T-cell (primary cell): ENCODE data around the gene PLPPR1. TPM values are rescaled to one million over a fixed set of nuclear protein-coding genes. Genes with fewer than 3 reads are reported as not detected.

Source experiments
- ATAC-seq, 4 experiments: fragments of 200-7000 bp in 3 of 4; fragments of 150-1000 bp in 1 of 4; cut with Tn5 transposase; replicated peaks in 1 of 4; 1 replicate in 3 of 4; 2 replicates in 1 of 4; pipeline ENCODE4 v1.10.0; 2021; ENCODE audit warnings: moderate library complexity in 3 of 4, mild to moderate bottlenecking in 2 of 4, moderate number of reproducible peaks in 1 of 4
- CTCF ChIA-PET, 2 donors: fragments of 300-600 bp; sonication (Branson Sonifier 250); formaldehyde crosslinking; loops; one replicate each; lab custom pipeline; 2022; ENCODE audit warnings: antibody characterized with exemption in 2 of 2; lab: Charles Lee
- POLR2A ChIA-PET, 2 donors: fragments of 300-600 bp; sonication (Branson Sonifier 250); formaldehyde crosslinking; loops; one replicate each; lab custom pipeline; 2022; ENCODE audit warnings: antibody characterized with exemption in 2 of 2; lab: Charles Lee
- DNase-seq, 35 experiments: peaks; one replicate each; pipeline versions ENCODE4 v3.0.0 to v3.0.0-alpha.2; 2013 to 2023
- H3K27ac ChIP-seq: one replicate; pipeline ENCODE4 v1.5.1; 2013; ENCODE audit warnings: low read length
- H3K27me3 ChIP-seq, 2 experiments: replicated peaks in 1 of 2; 1 replicate in 1 of 2; 2 replicates in 1 of 2; pipeline versions ENCODE4 v1.6.1 to v1.7.0; 2013; ENCODE audit warnings: low read length in 1 of 2, mixed read lengths in 1 of 2; ENCODE audit not compliant: control insufficient read depth in 2 of 2, insufficient read depth in 2 of 2; ENCODE audit errors: extremely low read depth in 1 of 2
- H3K36me3 ChIP-seq, 2 donors: 1 replicate in 1 of 2; 2 replicates in 1 of 2; pipeline versions ENCODE4 v1.6.1 to v1.7.0; 2013; ENCODE audit warnings: low read length in 1 of 2; ENCODE audit not compliant: control insufficient read depth in 2 of 2, insufficient read depth in 1 of 2; ENCODE audit errors: extremely low read depth in 1 of 2
- H3K4me1 ChIP-seq, 2 experiments: 1 replicate in 1 of 2; 2 replicates in 1 of 2; pipeline versions ENCODE4 v1.6.1 to v1.7.0; 2013; ENCODE audit warnings: low read length in 2 of 2, mixed read lengths in 1 of 2; ENCODE audit not compliant: insufficient read depth in 2 of 2, control insufficient read depth in 1 of 2; ENCODE audit errors: extremely low read depth in 1 of 2
- H3K4me3 ChIP-seq, 2 donors: 1 replicate in 1 of 2; 2 replicates in 1 of 2; pipeline versions ENCODE4 v1.5.1 to v1.7.0; 2013; ENCODE audit warnings: mild to moderate bottlenecking in 2 of 2, low read length in 1 of 2, moderate library complexity in 1 of 2; ENCODE audit not compliant: control insufficient read depth in 1 of 2; ENCODE audit errors: extremely low read depth in 1 of 2
- H3K9me3 ChIP-seq: 2 replicates; pipeline ENCODE4 v1.7.0; 2013
- H3K27ac Mint-ChIP-seq, 2 donors: one replicate each; pipeline ENCODE4 v1.8.0; 2020 to 2021; ENCODE audit warnings: mild to moderate bottlenecking in 2 of 2, mixed read lengths in 2 of 2
- H3K27me3 Mint-ChIP-seq, 2 donors: one replicate each; pipeline ENCODE4 v1.8.0; 2021 to 2022; ENCODE audit warnings: mixed read lengths in 2 of 2
- H3K36me3 Mint-ChIP-seq: one replicate; pipeline ENCODE4 v1.8.0; 2021; ENCODE audit warnings: mixed read lengths
- H3K4me1 Mint-ChIP-seq, 3 donors: one replicate each; pipeline ENCODE4 v1.8.0; 2020 to 2022; ENCODE audit warnings: mixed read lengths in 3 of 3, mild to moderate bottlenecking in 1 of 3
- H3K4me3 Mint-ChIP-seq, 3 donors: one replicate each; pipeline ENCODE4 v1.8.0; 2020 to 2022; ENCODE audit warnings: mild to moderate bottlenecking in 3 of 3, mixed read lengths in 3 of 3, moderate library complexity in 3 of 3
- H3K9me3 Mint-ChIP-seq, 3 donors: one replicate each; pipeline ENCODE4 v1.8.0; 2020 to 2022; ENCODE audit warnings: mixed read lengths in 3 of 3
- WGBS: methylation state at CpG from one replicate; pipeline ENCODE4 v1.1.5; 2013; ENCODE audit warnings: missing lambda C conversion rate; ENCODE audit not compliant: insufficient coverage; 5-methylcytosine and 5-hydroxymethylcytosine counted together
- total RNA-seq, 35 experiments: library from RNA in 6 of 35; stranded (reverse) in 6 of 35; fragments of 120-200 nt in 1 of 35; gene quantifications; one replicate each; pipeline versions ENCODE4 v1.2.1 to v1.2.4 and lab custom pipeline; 2013 to 2026

PLPPR1 gene
- total RNA-seq, 5 donors from 2014 or later (not counting 1 experiment from before 2014, with no cell fraction given) = not detected

GRCh38 chr9:101309139-101309538 lies 280.6 kb downstream of the PLPPR1 start:
- H3K36me3 ChIP-seq = no peaks in the 10 kb centered on the region
- no CpG with 5 or more reads among the region's 8 CpGs for WGBS
- no peak for ATAC-seq
- no peak overlapping the region for H3K4me3 Mint-ChIP-seq
- no peak overlapping the region for H3K27ac ChIP-seq
- no peaks in the 10 kb centered on the region for H3K36me3 Mint-ChIP-seq
- no peaks in the 10 kb centered on the region for H3K4me1 ChIP-seq
- no peaks in the 10 kb centered on the region for H3K9me3 ChIP-seq
- DNase-seq = no peak
- no peak overlapping the region for H3K27ac Mint-ChIP-seq
- H3K27me3 Mint-ChIP-seq = peaks cover 1 to 17% of the 10 kb centered on the region in 2 donors
- H3K4me3 ChIP-seq = no peak overlapping the region
- H3K4me1 Mint-ChIP-seq = no peaks in the 10 kb centered on the region
- no peaks in the 10 kb centered on the region for H3K9me3 Mint-ChIP-seq
- ChIA-PET CTCF (no interaction called here), POLR2A (no interaction called here)
- H3K27me3 ChIP-seq = peaks cover 0 to 9% of the 10 kb centered on the region in 2 experiments

GRCh38 chr9:101311191-101311590 lies 282.7 kb downstream of the PLPPR1 start:
- ChIA-PET POLR2A (no interaction called here), CTCF (interaction anchor here (0.6 to 2.8 kb wide), 11 partner anchors 9 to 1849 kb away, joined by 3 to 19 read pairs (median 4); partner anchors contain the start of genes MRPL50 (in 1 of the 2) and ZNF189 (in 1 of the 2))
- peaks cover 0 to 19% of the 10 kb centered on the region in 2 donors for H3K27me3 Mint-ChIP-seq
- no peak overlapping the region for H3K27ac ChIP-seq
- no peaks in the 10 kb centered on the region for H3K36me3 Mint-ChIP-seq
- no peak overlapping the region for H3K4me3 ChIP-seq
- no peak overlapping the region for H3K4me3 Mint-ChIP-seq
- ATAC-seq = no peak
- no peak for DNase-seq
- no CpG with 5 or more reads among the region's 2 CpGs for WGBS
- peaks cover 0 to 4% of the 10 kb centered on the region in 2 experiments for H3K27me3 ChIP-seq
- H3K4me1 ChIP-seq = no peaks in the 10 kb centered on the region
- no peaks in the 10 kb centered on the region for H3K36me3 ChIP-seq
- no peaks in the 10 kb centered on the region for H3K9me3 Mint-ChIP-seq
- no peaks in the 10 kb centered on the region for H3K9me3 ChIP-seq
- no peak overlapping the region for H3K27ac Mint-ChIP-seq
- H3K4me1 Mint-ChIP-seq = no peaks in the 10 kb centered on the region

- Histone ChIP-seq H3K27me3 (peaks cover 0 to 2% of the 10 kb centered on the region in 2 experiments), H3K36me3 (no peaks in the 10 kb centered on the region), H3K4me3 (no peak overlapping the region), H3K4me1 (no peaks in the 10 kb centered on the region), H3K27ac (no peak overlapping the region), H3K9me3 (no peaks in the 10 kb centered on the region)
- WGBS = no CpG with 5 or more reads among the region's 4 CpGs
- H3K27ac Mint-ChIP-seq = no peak overlapping the region
- ATAC-seq = peak in 1 of 4 experiments; percentile 55
- ChIA-PET CTCF (interaction anchor here (0.6 to 2.8 kb wide), 16 partner anchors 9 to 1850 kb away, joined by 3 to 19 read pairs (median 3); partner anchors contain the start of genes MRPL50 (in 1 of the 2) and ZNF189 (in 1 of the 2)), POLR2A (no interaction called here)
- no peaks in the 10 kb centered on the region for H3K9me3 Mint-ChIP-seq
- H3K27me3 Mint-ChIP-seq = peaks cover 0 to 22% of the 10 kb centered on the region in 2 donors
- peak in 3 of 35 experiments; percentile 2 to 77 (median 24) for DNase-seq
- H3K4me3 Mint-ChIP-seq = no peak overlapping the region
- no peaks in the 10 kb centered on the region for H3K36me3 Mint-ChIP-seq
- H3K4me1 Mint-ChIP-seq = no peaks in the 10 kb centered on the region
These were observed 283.4 kb downstream of the PLPPR1 start for GRCh38 chr9:101311758-101312420.

- Histone ChIP-seq H3K27me3 (peaks cover 0 to 2% of the 10 kb centered on the region in 2 experiments), H3K4me1 (no peaks in the 10 kb centered on the region), H3K4me3 (no peak overlapping the region), H3K36me3 (no peaks in the 10 kb centered on the region), H3K27ac (no peak overlapping the region), H3K9me3 (no peaks in the 10 kb centered on the region)
- H3K36me3 Mint-ChIP-seq = no peaks in the 10 kb centered on the region
- H3K27me3 Mint-ChIP-seq = peaks cover 0 to 22% of the 10 kb centered on the region in 2 donors
- WGBS = 86% methylated on average over 8 of the region's 8 CpGs
- DNase-seq (no peak), ATAC-seq (no peak)
- H3K9me3 Mint-ChIP-seq = no peaks in the 10 kb centered on the region
- no peak overlapping the region for H3K27ac Mint-ChIP-seq
- ChIA-PET CTCF (interaction anchor here (0.8 to 2.8 kb wide), 4 partner anchors 10 to 712 kb away, joined by 3 to 19 read pairs (median 4); no protein-coding TSS in a partner anchor), POLR2A (no interaction called here)
- H3K4me1 Mint-ChIP-seq = no peaks in the 10 kb centered on the region
- H3K4me3 Mint-ChIP-seq = no peak overlapping the region
These were observed 284.1 kb downstream of the PLPPR1 start for GRCh38 chr9:101312661-101313060.

GRCh38 chr9:101315112-101315450 lies 286.6 kb downstream of the PLPPR1 start:
- Histone ChIP-seq H3K4me3 (no peak overlapping the region), H3K36me3 (no peaks in the 10 kb centered on the region), H3K4me1 (no peaks in the 10 kb centered on the region), H3K27me3 (peaks cover 0 to 5% of the 10 kb centered on the region in 2 experiments), H3K9me3 (no peaks in the 10 kb centered on the region), H3K27ac (no peak overlapping the region)
- WGBS = no CpG with 5 or more reads among the region's 2 CpGs
- Mint-ChIP-seq H3K27me3 (peaks cover 0 to 21% of the 10 kb centered on the region in 2 donors), H3K27ac (no peak overlapping the region), H3K9me3 (no peaks in the 10 kb centered on the region), H3K4me1 (no peaks in the 10 kb centered on the region), H3K36me3 (no peaks in the 10 kb centered on the region), H3K4me3 (no peak overlapping the region)
- ATAC-seq = no peak
- CTCF ChIA-PET = interaction anchor here in 1 of 2 donors (0.7 kb wide), 1 partner anchor 382 kb away, joined by 6 read pairs; no protein-coding TSS in a partner anchor
- POLR2A ChIA-PET = no interaction called here
- no peak for DNase-seq

- Histone ChIP-seq H3K36me3 (no peaks in the 10 kb centered on the region), H3K27ac (no peak overlapping the region), H3K27me3 (peaks cover 0 to 5% of the 10 kb centered on the region in 2 experiments), H3K4me3 (no peak overlapping the region), H3K9me3 (no peaks in the 10 kb centered on the region), H3K4me1 (no peaks in the 10 kb centered on the region)
- no peak overlapping the region for H3K27ac Mint-ChIP-seq
- no peak for ATAC-seq
- ChIA-PET POLR2A (no interaction called here), CTCF (interaction anchor here in 1 of 2 donors (0.7 kb wide), 1 partner anchor 344 kb away, joined by 3 read pairs; no protein-coding TSS in a partner anchor)
- no peaks in the 10 kb centered on the region for H3K36me3 Mint-ChIP-seq
- H3K27me3 Mint-ChIP-seq = peaks cover 4 to 29% of the 10 kb centered on the region in 2 donors
- H3K9me3 Mint-ChIP-seq = no peaks in the 10 kb centered on the region
- H3K4me3 Mint-ChIP-seq = no peak overlapping the region
- H3K4me1 Mint-ChIP-seq = no peaks in the 10 kb centered on the region
- DNase-seq = no peak
These were observed 289.2 kb downstream of the PLPPR1 start for GRCh38 chr9:101317735-101318134.
